Measurements from ENCODE around the gene CYSTM1.

CYSTM1 gene

GRCh38 chr5:140207250-140207964, 32.4 kb downstream of the CYSTM1 start:
- DNase-seq (ENCODE audit: low read depth), result no peak
- TF ChIP-seq CTCF (conservative IDR thresholded peaks at IDR 0.05; ENCODE audit: low read depth, low read length), result no peak
- no peak overlapping the region for H3K4me3 ChIP-seq (ENCODE audit: low read length)

DNA sequence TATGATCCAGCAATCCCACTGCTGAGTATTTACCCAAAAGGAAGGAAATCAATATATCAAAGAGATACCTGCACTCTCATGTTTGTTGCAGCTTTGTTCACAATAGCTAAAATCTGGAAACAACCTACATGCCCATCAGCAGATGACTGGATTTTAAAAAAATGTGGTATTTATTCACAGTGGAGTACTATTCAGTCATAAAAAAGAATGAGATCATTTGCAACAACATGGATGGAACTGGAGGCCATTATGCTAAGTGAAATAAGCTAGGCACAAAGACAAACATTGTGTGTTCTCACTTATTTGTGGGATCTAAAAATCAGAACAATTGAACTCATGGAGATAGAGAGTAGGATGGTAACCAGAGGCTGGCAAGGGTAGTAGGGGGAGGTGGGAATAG, 33.1 kb downstream of the CYSTM1 start:
- TF ChIP-seq CTCF (conservative IDR thresholded peaks at IDR 0.05; ENCODE audit: low read depth, low read length), result no peak
- DNase-seq (ENCODE audit: low read depth), result no peak
- H3K4me3 ChIP-seq (ENCODE audit: low read length), result no peak overlapping the region

- TF ChIP-seq CTCF (conservative IDR thresholded peaks at IDR 0.05; ENCODE audit: low read depth, low read length), result no peak
- DNase-seq (ENCODE audit: low read depth), result no peak
- H3K4me3 ChIP-seq (ENCODE audit: low read length), result no peak overlapping the region
Observed at GRCh38 chr5:140213370-140213983, 38.5 kb downstream of the CYSTM1 start.

DNA sequence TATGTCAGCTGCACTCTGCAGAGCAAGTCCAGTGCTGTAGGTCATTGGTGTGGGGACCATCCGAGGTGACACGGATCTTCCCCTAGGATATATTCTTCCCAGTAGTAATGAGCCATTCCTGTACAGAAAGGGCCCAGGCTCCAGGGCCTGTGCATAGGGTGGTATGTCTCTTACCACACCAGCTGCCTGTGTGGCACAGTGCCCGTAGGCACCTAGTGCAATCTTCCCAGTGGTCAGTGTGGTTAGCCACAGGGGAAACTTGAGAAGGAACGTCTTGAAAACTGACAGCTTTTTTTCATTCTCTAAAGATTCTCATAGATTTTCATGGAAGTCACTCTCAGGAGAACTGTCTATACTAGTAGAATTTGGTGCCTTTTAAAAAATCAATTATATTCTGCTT, 39.8 kb downstream of the CYSTM1 start:
- H3K4me3 ChIP-seq (ENCODE audit: low read length), result no peak overlapping the region
- TF ChIP-seq CTCF (conservative IDR thresholded peaks at IDR 0.05; ENCODE audit: low read depth, low read length), result no peak
- no peak for DNase-seq (ENCODE audit: low read depth)

- no peak overlapping the region for H3K4me3 ChIP-seq (ENCODE audit: low read length)
- TF ChIP-seq CTCF (conservative IDR thresholded peaks at IDR 0.05; ENCODE audit: low read depth, low read length), result no peak
- DNase-seq (ENCODE audit: low read depth), result no peak
Observed at GRCh38 chr5:140215276-140215675, 40.3 kb downstream of the CYSTM1 start.

DNA sequence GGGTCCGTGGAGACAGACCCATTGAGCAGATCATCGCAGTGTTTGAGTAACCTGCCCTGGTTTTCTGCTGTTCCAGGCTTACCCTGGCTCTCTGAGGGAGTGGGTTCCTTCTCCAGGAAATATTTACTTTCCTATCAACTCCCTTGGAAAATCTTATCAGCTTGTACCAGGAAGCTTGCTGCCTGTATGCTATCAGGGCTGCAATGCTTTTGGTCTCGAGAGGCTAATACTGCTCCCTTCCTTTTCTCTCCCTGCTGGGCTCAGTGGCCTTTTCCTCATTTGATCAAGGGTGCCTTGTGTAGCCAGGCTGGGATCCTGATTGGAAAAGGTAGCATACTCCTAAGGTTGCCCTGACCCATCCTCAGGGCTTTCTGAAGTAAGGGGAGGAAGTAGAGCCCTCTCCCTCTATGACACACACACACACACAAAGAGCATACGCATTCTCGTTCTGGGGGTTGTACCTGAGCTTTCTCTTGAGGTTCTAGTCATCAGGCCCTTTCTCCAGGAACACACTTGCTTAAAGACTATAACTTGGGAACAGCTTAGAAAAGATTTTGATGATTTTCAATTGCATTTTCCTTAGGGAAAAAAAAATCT, 41.6 kb downstream of the CYSTM1 start:
- TF ChIP-seq CTCF (conservative IDR thresholded peaks at IDR 0.05; ENCODE audit: low read depth, low read length), result no peak
- no peak for DNase-seq (ENCODE audit: low read depth)
- H3K4me3 ChIP-seq (ENCODE audit: low read length), result no peak overlapping the region
